Measurements from ENCODE around the gene CCDC78. TPM values are rescaled to one million over a fixed set of nuclear protein-coding genes. Genes with fewer than 3 reads are reported as not detected.
A peak's percentile ranks its signal among the peaks of the same experiment; 100 is the strongest.

Gene CCDC78
- total RNA-seq, 1 donor from 2014 or later = 0.24 TPM

GRCh38 chr16:679814-680624 is 46.2 kb downstream of the CCDC78 start, which contains the start of gene STUB1:
TSS of gene STUB1 (plus strand) at chr16:680410. CDS start at chr16:680526, 116 bp downstream.
- DNase-seq (ENCODE audit: low spot score) = peak; percentile 86

- peak; percentile 77 for DNase-seq (ENCODE audit: low spot score)
These were observed 47.1 kb downstream of the CCDC78 start for GRCh38 chr16:678858-679813.

GRCh38 chr16:678209-678857 is 47.9 kb downstream of the CCDC78 start:
- DNase-seq (ENCODE audit: low spot score) = no peak

GRCh38 chr16:677316-678190 is 48.7 kb downstream of the CCDC78 start:
- DNase-seq (ENCODE audit: low spot score) = no peak

GRCh38 chr16:676913-677312 is 49.3 kb downstream of the CCDC78 start:
- peak; percentile 67 for DNase-seq (ENCODE audit: low spot score)

- DNase-seq (ENCODE audit: low spot score) = no peak
These were observed 49.7 kb downstream of the CCDC78 start for GRCh38 chr16:676565-676902.

- DNase-seq (ENCODE audit: low spot score) = no peak
These were observed 50.2 kb downstream of the CCDC78 start for GRCh38 chr16:675884-676564.

GRCh38 chr16:674968-675883 is 51.0 kb downstream of the CCDC78 start, which contains the start of gene RHBDL1:
TSS of gene RHBDL1 (plus strand) at chr16:675671. CDS start at chr16:675791, 120 bp downstream.
- peak; percentile 32 for DNase-seq (ENCODE audit: low spot score)

GRCh38 chr16:674214-674881 is 51.9 kb downstream of the CCDC78 start:
- DNase-seq (ENCODE audit: low spot score) = no peak

GRCh38 chr16:673399-673991 is 52.7 kb downstream of the CCDC78 start:
- DNase-seq (ENCODE audit: low spot score) = no peak

GRCh38 chr16:672851-673250 is 53.4 kb downstream of the CCDC78 start:
- DNase-seq (ENCODE audit: low spot score) = no peak

Other genes starting within 250 kb of the CCDC78 start
- gene CAPN15, start 198.7 kb downstream of the CCDC78 start, total RNA-seq (ENCODE audit: insufficient read depth, low replicate concordance) = 26.5 TPM
- not detected for gene PRR35, start 166.0 kb downstream of the CCDC78 start, total RNA-seq (ENCODE audit: insufficient read depth, low replicate concordance)
- 0.48 TPM for gene NHLRC4, start 159.4 kb downstream of the CCDC78 start, total RNA-seq (ENCODE audit: insufficient read depth, low replicate concordance)
- 18.5 TPM for gene PIGQ, start 156.5 kb downstream of the CCDC78 start, total RNA-seq (ENCODE audit: insufficient read depth, low replicate concordance)
- 12.3 TPM for gene RAB40C, start 136.4 kb downstream of the CCDC78 start, total RNA-seq (ENCODE audit: insufficient read depth, low replicate concordance)
- 1.4 TPM for gene WFIKKN1, start 95.5 kb downstream of the CCDC78 start, total RNA-seq (ENCODE audit: insufficient read depth, low replicate concordance)
- 48.6 TPM for gene METTL26, start 90.1 kb downstream of the CCDC78 start, total RNA-seq (ENCODE audit: insufficient read depth, low replicate concordance)
- gene MCRIP2, start 84.6 kb downstream of the CCDC78 start, total RNA-seq (ENCODE audit: insufficient read depth, low replicate concordance) = 24.6 TPM
- gene WDR90, start 77.1 kb downstream of the CCDC78 start, total RNA-seq (ENCODE audit: insufficient read depth, low replicate concordance) = 30.8 TPM
- 33.2 TPM for gene RHOT2, start 58.3 kb downstream of the CCDC78 start, total RNA-seq (ENCODE audit: insufficient read depth, low replicate concordance)
- gene RHBDL1, start 50.8 kb downstream of the CCDC78 start, total RNA-seq (ENCODE audit: insufficient read depth, low replicate concordance) = 1.9 TPM
- 99.7 TPM for gene STUB1, start 46.0 kb downstream of the CCDC78 start, total RNA-seq (ENCODE audit: insufficient read depth, low replicate concordance)
- gene JMJD8, start 42.1 kb downstream of the CCDC78 start, total RNA-seq (ENCODE audit: insufficient read depth, low replicate concordance) = 20.5 TPM
- gene WDR24, start 36.0 kb downstream of the CCDC78 start, total RNA-seq (ENCODE audit: insufficient read depth, low replicate concordance) = 2.6 TPM
- gene FBXL16, start 20.6 kb downstream of the CCDC78 start, total RNA-seq (ENCODE audit: insufficient read depth, low replicate concordance) = not detected
- 85.7 TPM for gene METRN, start 11.3 kb downstream of the CCDC78 start, total RNA-seq (ENCODE audit: insufficient read depth, low replicate concordance)
- gene ANTKMT, start 5.3 kb downstream of the CCDC78 start, total RNA-seq (ENCODE audit: insufficient read depth, low replicate concordance) = 35.6 TPM
- 7.5 TPM for gene HAGHL, start 663 bp upstream of the CCDC78 start, total RNA-seq (ENCODE audit: insufficient read depth, low replicate concordance)
- 32.5 TPM for gene CIAO3, start 14.6 kb upstream of the CCDC78 start, total RNA-seq (ENCODE audit: insufficient read depth, low replicate concordance)
- gene MSLN, start 34.3 kb upstream of the CCDC78 start, total RNA-seq (ENCODE audit: insufficient read depth, low replicate concordance) = 26.2 TPM
- gene RPUSD1, start 61.9 kb upstream of the CCDC78 start, total RNA-seq (ENCODE audit: insufficient read depth, low replicate concordance) = 5.5 TPM
- 7.7 TPM for gene CHTF18, start 62.2 kb upstream of the CCDC78 start, total RNA-seq (ENCODE audit: insufficient read depth, low replicate concordance)
- not detected for gene GNG13, start 74.3 kb upstream of the CCDC78 start, total RNA-seq (ENCODE audit: insufficient read depth, low replicate concordance)
- gene LMF1, start 244.5 kb upstream of the CCDC78 start, total RNA-seq (ENCODE audit: insufficient read depth, low replicate concordance) = 24.6 TPM